Activated naive CD8-positive, alpha-beta T cell treated with anti-CD3 and anti-CD28 coated beads, Interleukin-2, amount 10 ng/mL, durations not matched to agents 7 days and 5 days (primary cell): ENCODE measurements around the gene ZBTB20. TPM values are rescaled to one million over a fixed set of nuclear protein-coding genes. Genes with fewer than 3 reads are reported as not detected.

Source experiments
- ATAC-seq: fragments of 150-1000 bp; cut with Tn5 transposase; one replicate; pipeline ENCODE4 v1.10.0; 2021; ENCODE audit warnings: low read depth, moderate library complexity
- POLR2A ChIA-PET: fragments of 350-600 bp; sonication (Branson Sonifier 250); formaldehyde crosslinking; loops from one replicate; lab custom pipeline; 2021; ENCODE audit warnings: antibody characterized with exemption; lab: Charles Lee
- DNase-seq: peaks from one replicate; pipeline ENCODE4 v3.0.0; 2021
- H3K27ac Mint-ChIP-seq: one replicate; pipeline ENCODE4 v1.8.0; 2022; ENCODE audit warnings: mild to moderate bottlenecking, mixed read lengths
- H3K27me3 Mint-ChIP-seq: one replicate; pipeline ENCODE4 v1.8.0; 2022; ENCODE audit warnings: mild to moderate bottlenecking, moderate library complexity, mixed read lengths
- H3K36me3 Mint-ChIP-seq: one replicate; pipeline ENCODE4 v1.8.0; 2021; ENCODE audit warnings: mild to moderate bottlenecking, mixed read lengths
- H3K4me1 Mint-ChIP-seq: one replicate; pipeline ENCODE4 v1.8.0; 2021; ENCODE audit warnings: mixed read lengths
- H3K4me3 Mint-ChIP-seq: one replicate; pipeline ENCODE4 v1.8.0; 2022; ENCODE audit warnings: mild to moderate bottlenecking, moderate library complexity, mixed read lengths
- H3K9me3 Mint-ChIP-seq: one replicate; pipeline ENCODE4 v1.8.0; 2021; ENCODE audit warnings: mixed read lengths
- total RNA-seq, 2 experiments: library from RNA; stranded (reverse); gene quantifications; one replicate each; pipeline ENCODE4 v1.2.3, GENCODE V29; 2021

ZBTB20 gene
- total RNA-seq, 2 experiments from 2014 or later, result 27.4 to 31.3 TPM

- H3K27me3 Mint-ChIP-seq, result no peaks in the 10 kb centered on the region
- H3K27ac Mint-ChIP-seq, result no peak overlapping the region
- H3K4me1 Mint-ChIP-seq, result no peaks in the 10 kb centered on the region
- peaks cover 1% of the 10 kb centered on the region for H3K9me3 Mint-ChIP-seq
- no peak overlapping the region for H3K4me3 Mint-ChIP-seq
- ATAC-seq (no peak), DNase-seq (no peak)
- no peaks in the 10 kb centered on the region for H3K36me3 Mint-ChIP-seq
- POLR2A ChIA-PET, result no interaction called here
Measured at GRCh38 chr3:114789803-114790202, 357.3 kb downstream of the ZBTB20 start.

DNA sequence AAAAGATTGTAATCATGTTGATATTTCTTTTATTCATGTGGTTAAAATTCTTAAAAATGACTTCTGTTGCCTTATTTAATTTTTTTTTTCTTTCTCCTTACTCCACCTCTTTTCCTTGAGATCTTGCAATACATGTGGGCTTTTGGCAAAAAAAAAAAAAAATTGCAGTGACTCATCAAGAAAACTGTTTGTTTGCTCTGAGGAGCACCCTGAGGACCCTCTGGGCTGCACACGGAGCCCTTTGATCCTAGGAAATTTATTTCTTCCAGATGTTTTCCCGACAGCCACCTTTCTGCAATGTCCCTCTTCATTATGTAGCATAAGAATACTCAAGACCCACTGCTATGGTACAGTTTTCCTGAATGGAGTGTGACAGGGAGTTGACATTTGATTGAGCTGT lies 371.7 kb downstream of the ZBTB20 start:
- POLR2A ChIA-PET, result no interaction called here
- H3K9me3 Mint-ChIP-seq, result peaks cover 13% of the 10 kb centered on the region
- no peak overlapping the region for H3K27ac Mint-ChIP-seq
- DNase-seq (no peak), ATAC-seq (no peak)
- H3K4me1 Mint-ChIP-seq, result no peaks in the 10 kb centered on the region
- H3K4me3 Mint-ChIP-seq, result no peak overlapping the region
- H3K36me3 Mint-ChIP-seq, result peaks cover 13% of the 10 kb centered on the region
- H3K27me3 Mint-ChIP-seq, result no peaks in the 10 kb centered on the region

- POLR2A ChIA-PET, result no interaction called here
- H3K9me3 Mint-ChIP-seq, result peaks cover 17% of the 10 kb centered on the region
- H3K4me1 Mint-ChIP-seq, result no peaks in the 10 kb centered on the region
- peaks cover 9% of the 10 kb centered on the region for H3K36me3 Mint-ChIP-seq
- no peak overlapping the region for H3K27ac Mint-ChIP-seq
- H3K27me3 Mint-ChIP-seq, result no peaks in the 10 kb centered on the region
- no peak for ATAC-seq
- no peak overlapping the region for H3K4me3 Mint-ChIP-seq
- DNase-seq, result no peak
Measured at GRCh38 chr3:114770874-114771273, 376.2 kb downstream of the ZBTB20 start.

DNA sequence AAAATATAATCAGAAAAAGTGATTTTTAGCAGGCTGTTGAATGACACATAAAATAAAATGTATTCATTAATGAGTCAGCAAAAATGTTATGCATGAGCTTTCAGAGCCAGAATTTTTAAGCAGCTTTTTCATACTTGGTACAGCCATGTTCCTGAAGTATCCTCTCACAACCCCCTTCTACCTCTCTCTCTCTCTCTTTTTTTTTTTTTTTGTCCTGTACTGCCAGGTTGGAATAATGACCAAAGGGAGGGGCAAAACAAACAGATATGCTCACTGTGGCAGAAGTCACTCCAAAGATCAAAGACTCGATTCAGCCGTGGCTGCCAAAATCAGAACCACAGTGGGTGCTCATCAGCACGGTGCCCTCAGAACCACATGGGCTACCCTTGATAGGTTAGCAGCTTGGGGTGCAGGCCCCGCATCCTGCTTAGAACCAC lies 383.0 kb downstream of the ZBTB20 start:
- Mint-ChIP-seq H3K9me3 (no peaks in the 10 kb centered on the region), H3K4me1 (peaks cover 7% of the 10 kb centered on the region), H3K36me3 (peaks cover 2% of the 10 kb centered on the region), H3K27ac (no peak overlapping the region), H3K4me3 (no peak overlapping the region), H3K27me3 (no peaks in the 10 kb centered on the region)
- POLR2A ChIA-PET, result no interaction called here
- ATAC-seq (no peak), DNase-seq (no peak)

DNA sequence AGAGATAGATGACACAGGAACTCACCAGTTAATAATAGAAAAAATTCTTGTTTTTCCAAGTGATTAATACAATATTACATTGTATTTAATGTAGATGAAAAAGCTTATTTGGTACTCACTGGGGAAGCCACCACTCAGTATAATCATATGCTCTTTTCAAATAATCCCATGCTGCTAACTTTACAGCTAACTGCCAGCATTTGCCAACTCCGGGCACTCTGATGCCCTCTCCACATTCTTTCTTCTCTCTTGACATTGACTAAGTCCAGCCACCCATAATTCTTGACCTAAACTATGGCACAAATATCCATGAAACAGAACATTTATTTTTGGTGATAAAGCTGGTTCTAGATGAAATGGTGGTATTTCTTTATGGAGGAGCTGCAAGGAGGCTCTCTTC lies 384.9 kb downstream of the ZBTB20 start:
- no peaks in the 10 kb centered on the region for H3K36me3 Mint-ChIP-seq
- no peaks in the 10 kb centered on the region for H3K27me3 Mint-ChIP-seq
- no peak overlapping the region for H3K27ac Mint-ChIP-seq
- DNase-seq, result no peak
- H3K4me3 Mint-ChIP-seq, result no peak overlapping the region
- peaks cover 7% of the 10 kb centered on the region for H3K4me1 Mint-ChIP-seq
- no peak for ATAC-seq
- POLR2A ChIA-PET, result no interaction called here
- no peaks in the 10 kb centered on the region for H3K9me3 Mint-ChIP-seq

- H3K27ac Mint-ChIP-seq, result no peak overlapping the region
- no peaks in the 10 kb centered on the region for H3K9me3 Mint-ChIP-seq
- no peak overlapping the region for H3K4me3 Mint-ChIP-seq
- DNase-seq, result no peak
- peaks cover 7% of the 10 kb centered on the region for H3K4me1 Mint-ChIP-seq
- POLR2A ChIA-PET, result no interaction called here
- ATAC-seq, result no peak
- H3K27me3 Mint-ChIP-seq, result no peaks in the 10 kb centered on the region
- H3K36me3 Mint-ChIP-seq, result no peaks in the 10 kb centered on the region
Measured at GRCh38 chr3:114760679-114761078, 386.4 kb downstream of the ZBTB20 start.

DNA sequence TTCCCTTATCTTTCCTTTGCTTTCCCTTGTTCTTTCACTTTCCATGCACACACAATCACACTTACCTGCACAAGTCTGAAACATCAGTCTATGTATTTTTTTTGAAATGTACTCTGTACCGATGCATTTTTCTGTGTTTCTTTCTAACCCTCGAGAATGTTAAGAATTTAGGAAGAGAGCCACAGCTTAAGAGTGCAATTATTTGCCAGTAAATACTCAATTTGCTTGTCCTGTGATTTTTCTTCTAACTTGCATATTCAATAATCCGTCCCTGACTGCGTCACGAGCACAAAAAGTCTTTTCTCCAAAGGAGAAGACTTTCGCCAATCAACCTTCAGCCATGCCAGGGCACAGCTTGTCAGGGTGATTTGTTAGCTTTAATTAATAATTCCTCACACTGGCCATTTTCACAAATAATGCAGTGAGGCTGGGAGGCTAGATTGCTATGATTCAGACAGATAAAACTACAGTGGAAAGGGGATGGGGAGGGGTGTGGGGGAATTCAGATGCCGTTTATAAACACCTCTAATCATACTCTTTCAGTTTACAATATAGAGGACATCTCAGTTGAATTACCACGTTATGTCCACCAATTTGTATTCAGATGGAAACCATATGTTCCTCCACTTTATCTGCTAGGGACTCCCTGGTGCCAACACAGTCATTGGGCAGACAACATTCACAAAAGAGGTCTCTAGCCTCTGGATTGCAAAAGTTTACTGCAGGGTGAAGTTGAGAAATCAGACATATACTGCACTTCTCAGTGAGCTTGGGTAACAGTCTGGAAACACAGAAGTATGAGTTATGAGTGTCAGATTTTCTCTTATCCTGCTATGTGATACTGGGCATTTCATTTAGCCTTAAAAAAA lies 388.0 kb downstream of the ZBTB20 start:
- POLR2A ChIA-PET, result no interaction called here
- ATAC-seq (no peak), DNase-seq (no peak)
- Mint-ChIP-seq H3K4me3 (no peak overlapping the region), H3K4me1 (peaks cover 3% of the 10 kb centered on the region), H3K36me3 (no peaks in the 10 kb centered on the region), H3K27me3 (no peaks in the 10 kb centered on the region), H3K9me3 (no peaks in the 10 kb centered on the region), H3K27ac (no peak overlapping the region)

DNA sequence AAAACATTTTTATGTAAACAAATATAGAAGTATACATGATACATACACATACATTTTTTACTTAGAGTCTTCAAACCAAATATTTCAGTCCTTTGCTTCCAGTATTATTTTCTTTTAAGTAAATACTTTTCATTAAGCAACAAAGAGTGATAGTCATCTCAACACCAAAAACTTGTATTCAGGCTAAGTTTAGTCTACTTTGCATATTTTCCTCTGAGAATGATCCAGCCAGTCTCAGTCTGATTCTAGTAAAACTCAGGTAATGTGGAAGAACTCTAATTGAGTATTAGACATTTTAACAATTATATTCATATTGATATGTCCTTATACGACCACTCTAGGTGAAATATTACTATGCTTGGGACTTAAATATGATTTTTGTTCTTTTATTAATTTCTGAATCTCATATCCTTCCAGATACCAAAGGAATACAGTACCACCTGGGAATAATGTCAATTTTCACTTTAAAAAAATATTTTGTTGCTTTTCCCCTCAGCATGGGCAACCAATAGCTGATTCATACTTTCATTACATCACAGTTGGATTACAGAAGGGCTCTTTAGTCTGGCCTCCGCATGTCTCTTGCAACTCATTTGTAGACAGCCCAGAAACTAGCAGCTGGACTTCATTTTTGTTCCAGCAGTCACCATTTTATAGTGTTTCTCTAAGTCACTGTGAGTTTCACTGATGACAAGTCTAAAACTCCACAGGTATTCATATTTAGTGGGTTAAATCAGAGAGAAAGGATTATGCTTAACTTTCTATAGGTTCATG lies 390.4 kb downstream of the ZBTB20 start:
- ATAC-seq (no peak), DNase-seq (no peak)
- Mint-ChIP-seq H3K9me3 (no peaks in the 10 kb centered on the region), H3K36me3 (no peaks in the 10 kb centered on the region), H3K4me3 (no peak overlapping the region), H3K27me3 (no peaks in the 10 kb centered on the region), H3K27ac (no peak overlapping the region), H3K4me1 (peaks cover 4% of the 10 kb centered on the region)
- POLR2A ChIA-PET, result no interaction called here

GRCh38 chr3:114746502-114746901 lies 400.6 kb downstream of the ZBTB20 start:
- DNase-seq, result no peak
- H3K36me3 Mint-ChIP-seq, result peaks cover 5% of the 10 kb centered on the region

GRCh38 chr3:114745322-114746240 lies 401.5 kb downstream of the ZBTB20 start:
- Mint-ChIP-seq H3K4me3 (peak overlapping the region; percentile 35), H3K27me3 (no peaks in the 10 kb centered on the region), H3K9me3 (peaks cover 2% of the 10 kb centered on the region), H3K27ac (peak overlapping the region; percentile 84), H3K4me1 (peaks cover 16% of the 10 kb centered on the region), H3K36me3 (peaks cover 5% of the 10 kb centered on the region)
- no peak for DNase-seq
- POLR2A ChIA-PET, result no interaction called here
- ATAC-seq, result no peak

More at GRCh38 chr3:114746502-114746901, 400.6 kb downstream of the ZBTB20 start:
- Mint-ChIP-seq H3K27ac (peak overlapping the region; percentile 84), H3K4me1 (peaks cover 16% of the 10 kb centered on the region), H3K4me3 (peak overlapping the region; percentile 74), H3K27me3 (no peaks in the 10 kb centered on the region), H3K9me3 (peaks cover 2% of the 10 kb centered on the region)
- POLR2A ChIA-PET, result no interaction called here
- ATAC-seq, result peak; percentile 39

DNA sequence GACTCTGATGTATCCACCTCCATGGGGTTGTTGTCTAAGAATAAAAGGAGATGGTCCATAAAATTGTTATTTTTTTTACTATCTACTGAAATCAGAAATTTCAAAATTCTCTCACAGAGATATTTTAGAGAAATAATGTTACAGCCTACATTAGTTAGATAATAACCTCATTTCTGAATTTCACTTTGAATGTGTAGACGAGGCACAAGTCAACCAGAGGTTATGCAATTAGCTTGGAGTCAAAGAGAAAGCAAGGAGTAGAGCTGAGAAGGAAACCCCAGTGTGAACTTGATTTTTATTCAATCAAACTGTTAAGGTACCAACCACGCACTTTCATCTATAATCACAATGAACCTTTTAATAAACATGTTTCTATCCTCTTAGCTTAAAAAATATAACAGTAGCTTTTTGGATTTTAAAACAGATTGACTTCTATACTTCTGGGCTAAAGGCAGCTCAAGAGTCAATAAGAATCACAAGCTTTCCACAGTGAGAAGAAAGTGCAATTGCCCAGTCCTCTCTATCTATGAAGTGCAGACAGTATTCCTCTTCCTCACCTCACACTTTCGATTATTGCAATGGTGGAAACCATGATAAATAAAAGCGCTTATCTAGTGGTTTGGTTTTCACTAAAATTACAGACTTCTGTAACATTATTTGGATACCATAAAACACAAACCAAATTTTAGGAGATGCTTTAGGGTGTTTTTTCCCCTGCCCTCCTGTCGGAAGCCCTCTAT lies 403.2 kb downstream of the ZBTB20 start:
- DNase-seq (no peak), ATAC-seq (no peak)
- Mint-ChIP-seq H3K27ac (no peak overlapping the region), H3K36me3 (peaks cover 5% of the 10 kb centered on the region), H3K9me3 (peaks cover 4% of the 10 kb centered on the region), H3K4me1 (peaks cover 16% of the 10 kb centered on the region), H3K27me3 (no peaks in the 10 kb centered on the region), H3K4me3 (no peak overlapping the region)
- POLR2A ChIA-PET, result no interaction called here

DNA sequence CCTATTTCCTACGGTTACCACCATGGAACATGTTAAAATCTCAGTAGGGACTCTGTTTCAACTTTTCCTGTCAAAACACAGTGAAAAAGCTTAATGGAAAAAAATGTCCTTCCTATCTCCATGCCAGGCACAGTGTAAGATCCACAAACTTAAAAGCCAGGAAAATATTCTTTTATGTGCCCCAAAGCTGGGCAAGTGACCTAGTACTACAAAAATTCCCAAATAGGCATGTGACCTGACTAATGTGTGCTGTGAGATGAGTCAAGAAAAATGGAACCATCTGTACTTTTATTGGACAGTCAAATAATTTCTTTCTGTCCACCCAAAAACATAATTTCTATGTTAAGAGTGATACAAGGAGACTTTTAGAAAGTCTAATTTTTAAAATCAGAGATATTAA lies 406.0 kb downstream of the ZBTB20 start:
- H3K27ac Mint-ChIP-seq, result no peak overlapping the region
- peaks cover 4% of the 10 kb centered on the region for H3K36me3 Mint-ChIP-seq
- H3K27me3 Mint-ChIP-seq, result no peaks in the 10 kb centered on the region
- POLR2A ChIA-PET, result no interaction called here
- DNase-seq, result no peak
- H3K4me3 Mint-ChIP-seq, result no peak overlapping the region
- peaks cover 5% of the 10 kb centered on the region for H3K4me1 Mint-ChIP-seq
- ATAC-seq, result no peak
- peaks cover 4% of the 10 kb centered on the region for H3K9me3 Mint-ChIP-seq
